SHP77 treated with DMSO at 0.1 percent for 48 hours (cell line): ENCODE data around the gene BRMS1.
A peak's percentile ranks its signal among the peaks of the same experiment; 100 is the strongest.

Experiments used
- DNase-seq: peaks from one replicate; lab custom pipeline; 2025; lab: John Stamatoyannopoulos, UW

The BRMS1 gene

GRCh38 chr11:66336234-66337102 is 8.4 kb downstream of the BRMS1 start, which contains the start of gene RIN1:
TSS of gene RIN1 (minus strand) at chr11:66336434. CDS start at chr11:66336402, 32 bp downstream.
- peak; percentile 92 for DNase-seq

- no peak for DNase-seq
These were observed 9.2 kb downstream of the BRMS1 start for GRCh38 chr11:66335531-66336233.

DNA sequence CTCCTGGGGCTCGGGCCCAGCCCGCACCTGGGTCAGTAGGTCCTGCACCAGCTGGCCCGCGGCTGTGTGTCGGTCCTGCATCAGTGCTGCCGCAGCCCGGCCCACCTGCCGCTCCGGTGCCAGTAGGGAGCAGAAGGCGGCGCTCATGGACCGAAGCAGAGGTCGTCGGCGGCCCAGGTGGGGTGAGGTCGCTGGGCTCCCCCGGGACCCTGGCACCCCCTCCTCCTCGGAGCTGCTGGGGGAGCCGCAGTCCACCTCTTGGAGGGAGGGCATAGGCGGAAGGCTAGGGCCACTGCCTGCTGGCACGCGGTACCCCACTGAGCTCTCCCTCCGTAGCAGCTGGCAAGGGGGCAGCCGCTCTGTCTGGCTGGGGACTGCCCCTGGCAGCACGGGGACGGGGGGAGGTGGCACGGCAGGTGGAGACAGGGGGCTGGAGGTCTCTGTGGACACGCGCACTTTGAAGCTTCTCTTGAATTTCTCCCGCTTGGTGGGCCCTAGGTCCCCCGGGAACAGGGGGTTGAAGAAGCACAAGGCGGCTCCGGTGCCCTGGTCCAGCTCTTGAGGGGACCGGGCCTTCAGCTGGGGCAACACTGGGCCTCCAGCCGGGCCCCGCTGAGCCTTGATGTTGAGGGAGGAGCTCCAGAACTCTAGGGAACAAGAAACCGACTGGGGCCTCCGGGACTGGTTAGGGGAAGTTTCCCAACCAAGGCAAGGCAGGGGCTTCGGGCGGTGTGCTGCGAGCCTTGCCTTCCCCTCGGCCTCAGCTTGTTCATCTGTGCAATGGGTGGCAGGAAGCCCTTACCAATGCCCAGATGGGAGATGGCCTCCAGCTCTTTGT is 10.1 kb downstream of the BRMS1 start:
- no peak for DNase-seq

DNA sequence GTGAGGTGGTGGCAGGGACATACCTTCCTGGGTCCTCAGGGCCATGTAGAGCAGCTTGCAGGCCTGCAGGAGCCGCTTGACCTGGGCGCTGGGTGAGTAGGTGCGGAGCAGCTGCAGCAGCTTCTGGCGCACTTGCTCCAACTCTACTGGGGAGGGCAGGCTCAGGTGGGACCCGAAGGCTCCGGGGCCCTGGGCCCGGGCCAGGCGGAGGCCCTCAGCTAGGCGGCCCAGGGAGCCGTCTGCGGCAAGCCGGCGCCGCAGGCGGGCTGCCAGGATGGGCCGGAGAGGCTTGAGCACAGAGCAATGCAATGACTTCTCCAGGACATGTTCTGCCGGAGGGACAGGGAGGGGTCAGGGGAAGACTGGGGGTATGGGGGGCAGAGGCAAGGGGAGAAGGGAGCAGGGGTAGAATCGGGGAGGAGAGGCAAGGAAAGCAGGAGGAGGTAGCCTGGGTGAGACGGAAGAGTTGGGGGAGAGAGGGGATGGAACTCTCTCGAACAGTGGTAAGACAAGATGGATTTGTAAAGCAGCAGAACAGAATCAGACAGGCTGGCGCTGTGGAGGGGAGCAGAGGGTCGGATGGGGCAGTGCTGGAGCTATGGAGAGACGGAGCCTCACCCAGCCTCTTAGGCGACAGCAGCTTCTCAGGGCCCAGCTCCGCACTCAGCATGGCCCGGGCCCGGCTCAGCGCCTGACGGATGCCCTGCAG is 10.9 kb downstream of the BRMS1 start:
- DNase-seq = no peak

GRCh38 chr11:66333220-66333877 is 11.6 kb downstream of the BRMS1 start:
- DNase-seq = no peak

GRCh38 chr11:66332371-66333219 is 12.3 kb downstream of the BRMS1 start:
- DNase-seq = no peak

GRCh38 chr11:66331542-66332370 is 13.1 kb downstream of the BRMS1 start:
- no peak for DNase-seq

GRCh38 chr11:66330931-66331330 is 14.0 kb downstream of the BRMS1 start:
- no peak for DNase-seq

GRCh38 chr11:66329165-66329673 is 15.7 kb downstream of the BRMS1 start:
- DNase-seq = no peak

GRCh38 chr11:66328302-66329144 is 16.4 kb downstream of the BRMS1 start:
- peak; percentile 93 for DNase-seq

- no peak for DNase-seq
These were observed 16.9 kb downstream of the BRMS1 start for GRCh38 chr11:66328031-66328301.

GRCh38 chr11:66327171-66328030 is 17.5 kb downstream of the BRMS1 start:
- DNase-seq = no peak

DNA sequence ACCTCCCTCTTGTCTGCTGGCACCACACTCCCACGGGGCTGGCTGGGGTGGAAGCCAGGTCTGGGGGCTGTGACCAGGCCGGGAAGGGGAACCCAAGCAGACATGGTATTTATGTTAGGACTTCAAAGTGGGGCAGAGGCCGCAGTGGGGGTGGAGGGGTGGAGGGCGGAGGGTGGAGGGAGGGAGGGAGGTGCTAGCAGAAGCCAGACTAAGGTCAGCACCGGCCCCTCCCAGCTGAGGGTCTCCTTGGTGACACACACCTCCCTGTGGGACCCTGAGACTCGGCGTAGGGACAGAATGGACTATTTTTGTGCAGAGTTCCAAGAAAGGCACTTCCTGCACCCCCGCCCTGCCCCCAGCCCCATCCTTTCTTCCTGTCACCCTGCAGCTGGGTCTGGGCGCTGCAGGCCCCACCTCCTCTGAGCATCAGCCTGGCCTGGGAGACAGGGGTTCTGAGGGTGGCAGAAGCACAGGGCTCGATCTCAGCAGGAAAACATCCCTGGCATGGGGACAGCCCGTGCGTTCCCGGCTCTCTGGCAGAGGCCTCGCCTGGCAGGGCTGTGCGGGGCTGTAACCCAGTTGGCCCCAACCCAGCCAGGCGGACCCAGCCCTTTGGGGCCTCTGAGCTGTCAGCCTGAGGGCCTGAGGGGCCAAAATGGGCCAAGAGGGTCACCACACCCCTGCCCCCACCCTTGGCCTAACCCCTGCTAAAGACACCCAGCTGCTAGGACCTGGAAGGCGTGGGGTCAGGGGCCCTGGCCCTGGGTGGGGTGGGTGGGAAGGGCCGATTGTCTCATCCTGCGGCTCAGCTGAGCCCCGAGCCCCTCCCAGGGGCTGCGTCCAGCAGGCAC is 18.4 kb downstream of the BRMS1 start:
- DNase-seq = no peak

GRCh38 chr11:66325263-66325671 is 19.6 kb downstream of the BRMS1 start:
- DNase-seq = no peak

- no peak for DNase-seq
These were observed 20.2 kb downstream of the BRMS1 start for GRCh38 chr11:66324664-66325063.

- no peak for DNase-seq
These were observed 21.2 kb downstream of the BRMS1 start for GRCh38 chr11:66323684-66324083.
